COLO829 (cell line): ENCODE data around the gene C9orf40.
A peak's percentile ranks its signal among the peaks of the same experiment; 100 is the strongest.

Experiments
- DNase-seq: peaks from one replicate; pipeline ENCODE4 v3.0.0; 2012; ENCODE audit warnings: low spot score

C9orf40 gene

GRCh38 chr9:74952201-74953151 lies at the start of gene C9orf40:
Gene C9orf40 (minus strand): TSS chr9:74952912. CDS start chr9:74952611, 301 bp downstream.
- peak; percentile 69 for DNase-seq

GRCh38 chr9:75001719-75002421 lies 49.2 kb upstream of the C9orf40 start:
- peak; percentile 80 for DNase-seq

- DNase-seq = no peak
These were observed 48.1 kb upstream of the C9orf40 start for GRCh38 chr9:75000835-75001234.

GRCh38 chr9:74985041-74985440 lies 32.3 kb upstream of the C9orf40 start:
- no peak for DNase-seq

- no peak for DNase-seq
These were observed 31.0 kb upstream of the C9orf40 start for GRCh38 chr9:74983709-74984108.

- DNase-seq = no peak
These were observed 27.1 kb upstream of the C9orf40 start for GRCh38 chr9:74979844-74980243.

- no peak for DNase-seq
These were observed 24.6 kb upstream of the C9orf40 start for GRCh38 chr9:74977287-74977686.

- no peak for DNase-seq
These were observed 22.8 kb upstream of the C9orf40 start for GRCh38 chr9:74975538-74975937.

- no peak for DNase-seq
These were observed 21.8 kb upstream of the C9orf40 start for GRCh38 chr9:74974558-74974957.

GRCh38 chr9:74973714-74974113 lies 21.0 kb upstream of the C9orf40 start:
- no peak for DNase-seq

- DNase-seq = no peak
These were observed 10.3 kb upstream of the C9orf40 start for GRCh38 chr9:74963056-74963455.

- DNase-seq = no peak
These were observed 8.8 kb upstream of the C9orf40 start for GRCh38 chr9:74961496-74961895.

- no peak for DNase-seq
These were observed 7.8 kb upstream of the C9orf40 start for GRCh38 chr9:74960561-74960960.

GRCh38 chr9:74958587-74958986 lies 5.9 kb upstream of the C9orf40 start:
- DNase-seq = no peak

GRCh38 chr9:74953235-74953751 lies 581 bp upstream of the C9orf40 start:
- DNase-seq = no peak

- no peak for DNase-seq
These were observed 974 bp downstream of the C9orf40 start for GRCh38 chr9:74951725-74952151.

GRCh38 chr9:74951107-74951720 lies 1.5 kb downstream of the C9orf40 start:
- DNase-seq = no peak

GRCh38 chr9:74949859-74950855 lies 2.6 kb downstream of the C9orf40 start:
- no peak for DNase-seq

GRCh38 chr9:74948937-74949336 lies 3.8 kb downstream of the C9orf40 start:
- DNase-seq = no peak

GRCh38 chr9:74946686-74947085 lies 6.0 kb downstream of the C9orf40 start:
- DNase-seq = no peak

GRCh38 chr9:74942801-74943200 lies 9.9 kb downstream of the C9orf40 start:
- no peak for DNase-seq
